GM10248 (cell line): ENCODE results near the gene TLE5.
"Not testable (repeated sequence)": the region's sequence is repeated elsewhere in the genome, so short reads cannot be mapped to it uniquely, and the experiment has no call there.

Source experiments
- CTCF ChIA-PET: fragments of 300-600 bp; sonication (Branson Sonifier 250); formaldehyde crosslinking; extraction: SDS; loops from one replicate; lab custom pipeline; 2021; ENCODE audit warnings: antibody characterized with exemption; lab: Yijun Ruan, JAX
- POLR2A ChIA-PET: fragments of 350-650 bp; sonication (Branson Sonifier 250); formaldehyde crosslinking; extraction: SDS; loops from one replicate; lab custom pipeline; 2020; ENCODE audit warnings: antibody characterized with exemption; lab: Yijun Ruan, JAX
- DNase-seq: peaks from one replicate; pipeline ENCODE4 v3.0.0; 2012; ENCODE audit errors: extremely low spot score
- TF ChIP-seq, protein P1 (sequence below): IDR thresholded peaks from 2 replicates; pipeline ENCODE4 v1.5.1; 2012; ENCODE audit warnings: mild to moderate bottlenecking, low read depth; ENCODE audit errors: extremely low read depth, missing control alignments, control extremely low read depth

TLE5 gene

DNA sequence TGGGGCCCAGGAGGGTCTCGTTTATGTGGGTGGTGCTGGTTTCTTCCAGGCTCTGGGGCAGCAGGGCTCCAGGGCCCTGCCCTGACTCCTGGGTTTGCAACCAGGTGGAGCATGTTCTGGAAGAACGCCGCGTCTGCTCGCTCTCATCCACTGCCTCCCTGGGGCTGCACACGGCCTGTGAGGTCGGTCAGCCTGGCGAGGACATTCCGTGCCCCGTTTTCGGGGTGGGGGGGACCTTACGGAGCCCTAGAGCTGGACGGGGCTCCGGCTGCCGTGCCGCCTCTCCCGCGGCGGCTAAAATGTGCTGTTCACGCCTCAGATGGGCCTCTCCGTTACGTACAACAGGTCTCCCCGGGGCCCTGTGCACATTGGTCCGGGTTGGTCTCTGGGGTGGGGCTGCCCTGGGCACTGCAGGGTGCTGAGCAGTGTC is 35.2 kb upstream of the TLE5 start:
- TF ChIP-seq, protein P1, sequence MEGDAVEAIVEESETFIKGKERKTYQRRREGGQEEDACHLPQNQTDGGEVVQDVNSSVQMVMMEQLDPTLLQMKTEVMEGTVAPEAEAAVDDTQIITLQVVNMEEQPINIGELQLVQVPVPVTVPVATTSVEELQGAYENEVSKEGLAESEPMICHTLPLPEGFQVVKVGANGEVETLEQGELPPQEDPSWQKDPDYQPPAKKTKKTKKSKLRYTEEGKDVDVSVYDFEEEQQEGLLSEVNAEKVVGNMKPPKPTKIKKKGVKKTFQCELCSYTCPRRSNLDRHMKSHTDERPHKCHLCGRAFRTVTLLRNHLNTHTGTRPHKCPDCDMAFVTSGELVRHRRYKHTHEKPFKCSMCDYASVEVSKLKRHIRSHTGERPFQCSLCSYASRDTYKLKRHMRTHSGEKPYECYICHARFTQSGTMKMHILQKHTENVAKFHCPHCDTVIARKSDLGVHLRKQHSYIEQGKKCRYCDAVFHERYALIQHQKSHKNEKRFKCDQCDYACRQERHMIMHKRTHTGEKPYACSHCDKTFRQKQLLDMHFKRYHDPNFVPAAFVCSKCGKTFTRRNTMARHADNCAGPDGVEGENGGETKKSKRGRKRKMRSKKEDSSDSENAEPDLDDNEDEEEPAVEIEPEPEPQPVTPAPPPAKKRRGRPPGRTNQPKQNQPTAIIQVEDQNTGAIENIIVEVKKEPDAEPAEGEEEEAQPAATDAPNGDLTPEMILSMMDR = no peak
- POLR2A ChIA-PET = no interaction called here
- CTCF ChIA-PET = interaction anchor here (1.3 to 4.7 kb wide), 4 partner anchors 11 to 147 kb away, joined by 3 to 20 read pairs (median 12); no protein-coding TSS in a partner anchor
- DNase-seq = no peak

GRCh38 chr19:3096902-3097326 is 34.6 kb upstream of the TLE5 start:
- CTCF ChIA-PET = interaction anchor here (0.7 to 4.7 kb wide), 5 partner anchors 12 to 146 kb away, joined by 3 to 20 read pairs (median 9); no protein-coding TSS in a partner anchor
- POLR2A ChIA-PET = no interaction called here
- TF ChIP-seq, protein P1 = no peak
- no peak for DNase-seq

GRCh38 chr19:3096267-3096901 is 34.1 kb upstream of the TLE5 start:
- TF ChIP-seq, protein P1 = no peak
- ChIA-PET CTCF (interaction anchor here (0.7 to 4.7 kb wide), 7 partner anchors 8 to 146 kb away, joined by 3 to 20 read pairs (median 9); no protein-coding TSS in a partner anchor), POLR2A (no interaction called here)
- no peak for DNase-seq

DNA sequence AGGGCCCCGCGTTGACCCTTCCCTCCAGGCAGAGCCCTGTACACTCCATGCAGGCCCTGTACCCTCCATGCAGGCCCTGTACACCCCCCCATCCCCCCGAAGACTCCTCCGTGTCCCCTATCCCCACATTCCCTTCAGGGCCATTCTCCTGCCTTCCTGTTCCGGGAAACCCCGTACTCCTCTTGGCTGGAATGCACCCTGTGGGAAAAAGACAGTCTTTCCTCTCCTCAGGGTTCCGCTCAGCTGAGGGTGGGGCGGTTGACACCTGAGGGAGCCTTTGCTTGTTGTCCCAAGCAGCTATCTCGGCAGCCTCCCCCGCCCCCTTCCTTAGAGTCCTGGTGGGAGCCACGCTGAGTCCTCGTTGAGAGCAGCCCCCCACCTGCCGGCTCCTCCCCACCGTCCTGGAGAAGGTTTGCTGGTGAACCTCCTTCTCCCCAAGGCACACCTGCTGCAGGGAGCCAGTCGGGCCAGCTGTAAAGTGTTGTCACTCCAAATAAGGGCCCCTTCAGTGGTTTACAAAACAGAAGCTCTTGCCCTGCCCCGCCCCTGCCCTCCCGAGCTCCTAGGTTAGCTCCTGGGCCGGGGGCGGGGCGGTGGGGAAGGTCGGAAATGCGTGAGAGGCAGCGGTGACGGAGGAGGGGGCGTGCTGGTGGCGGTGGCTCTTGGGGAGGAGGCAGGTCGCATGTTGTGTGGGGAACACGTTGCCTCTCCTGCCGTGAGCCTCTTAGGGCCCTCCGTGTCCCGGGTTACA is 33.3 kb upstream of the TLE5 start:
- POLR2A ChIA-PET = no interaction called here
- DNase-seq = no peak
- CTCF ChIA-PET = interaction anchor here (1.1 to 4.7 kb wide), 6 partner anchors 9 to 145 kb away, joined by 3 to 20 read pairs (median 8); no protein-coding TSS in a partner anchor
- TF ChIP-seq, protein P1 = no peak

DNA sequence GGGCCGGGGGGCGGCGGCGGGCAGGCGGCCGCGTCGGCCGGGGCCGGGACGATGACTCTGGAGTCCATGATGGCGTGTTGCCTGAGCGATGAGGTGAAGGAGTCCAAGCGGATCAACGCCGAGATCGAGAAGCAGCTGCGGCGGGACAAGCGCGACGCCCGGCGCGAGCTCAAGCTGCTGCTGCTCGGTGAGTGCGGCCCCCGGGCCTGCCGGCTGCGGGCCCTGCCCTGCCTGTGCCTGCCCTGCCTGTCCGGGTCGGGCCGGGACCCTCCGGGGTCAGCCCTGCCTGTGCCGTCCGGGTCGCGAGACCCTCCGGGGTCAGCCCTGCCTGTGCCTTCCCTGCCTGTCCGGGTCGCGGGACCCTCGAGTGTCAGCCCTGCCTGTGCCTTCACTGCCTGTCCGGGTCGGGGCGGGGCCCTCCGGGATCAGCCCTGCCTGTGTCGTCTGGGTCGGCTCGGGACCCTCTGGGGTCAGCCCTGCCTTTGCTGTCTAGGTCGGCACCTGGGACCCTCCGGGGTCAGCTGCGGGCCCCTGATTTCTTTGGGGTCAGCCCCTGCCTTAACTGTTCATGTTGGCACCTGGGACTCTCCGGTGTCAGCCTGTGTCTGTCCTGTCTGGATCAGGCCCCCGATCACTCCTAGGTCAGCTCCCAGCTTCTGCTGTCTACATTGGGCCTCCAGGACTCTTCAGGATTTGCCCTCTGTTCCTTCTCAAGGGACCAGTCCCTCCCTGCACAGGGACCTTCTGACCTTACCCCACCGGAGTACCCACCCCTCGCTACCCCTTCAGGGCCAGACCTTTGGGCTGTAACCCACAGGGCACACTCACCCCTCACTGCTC is 32.5 kb upstream of the TLE5 start:
- ChIA-PET CTCF (interaction anchor here (1.1 to 4.7 kb wide), 6 partner anchors 10 to 144 kb away, joined by 3 to 20 read pairs (median 8); no protein-coding TSS in a partner anchor), POLR2A (no interaction called here)
- TF ChIP-seq, protein P1 = no peak
- no peak for DNase-seq

DNA sequence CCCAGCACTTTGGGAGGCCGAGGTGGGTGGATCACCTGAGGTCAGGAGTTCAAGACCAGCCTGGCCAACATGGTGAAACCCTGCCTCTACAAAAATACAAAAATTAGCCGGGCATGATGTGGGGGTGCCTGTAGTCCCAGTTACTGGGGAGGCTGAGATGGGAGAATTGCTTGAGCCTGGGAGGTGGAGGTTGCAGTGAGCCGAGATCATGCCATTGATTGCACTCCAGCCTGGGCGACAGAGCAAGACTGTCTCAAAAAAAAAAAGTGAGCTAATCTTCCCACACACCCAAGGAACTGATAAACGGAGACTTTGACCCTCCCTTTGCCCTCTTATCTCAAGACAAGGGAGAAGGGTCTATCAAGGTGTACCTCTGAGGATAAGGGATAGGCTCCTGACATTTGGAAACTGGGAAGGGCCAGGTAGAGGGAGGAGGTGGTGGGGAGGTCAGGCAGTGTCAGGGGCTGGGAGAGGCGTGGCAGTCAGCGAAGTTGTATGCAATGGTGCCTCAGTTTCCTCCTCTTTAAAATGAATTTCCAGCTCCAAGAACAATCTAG is 27.1 kb upstream of the TLE5 start:
- CTCF ChIA-PET = interaction anchor here (1.1 to 1.6 kb wide), 3 partner anchors 20 to 139 kb away, joined by 3 read pairs; no protein-coding TSS in a partner anchor
- POLR2A ChIA-PET, DNase-seq: not testable (repeated sequence)
